ENCODE results near the gene BRI3BP. TPM values are rescaled to one million over a fixed set of nuclear protein-coding genes. Genes with fewer than 3 reads are reported as not detected.

Gene BRI3BP
- total and polyA plus RNA-seq, 4 donors: 1.7 to 5.2 (median 3.4) TPM

GRCh38 chr12:124953689-124954405, 39.6 kb upstream of the BRI3BP start:
- Histone ChIP-seq H3K27ac (ENCODE audit: low read depth in 1 of 2, low read length in 2 of 2) (no peak overlapping the region), H3K27me3 (ENCODE audit: control insufficient read depth in 1 of 2, insufficient read depth in 2 of 2, low read length in 1 of 2) (no peaks in the 10 kb centered on the region), H3K36me3 (ENCODE audit: control insufficient read depth in 1 of 2, insufficient read depth in 2 of 2, low read length in 1 of 2) (peaks cover 0 to 4% of the 10 kb centered on the region in 2 donors), H3K4me1 (ENCODE audit: control insufficient read depth in 1 of 2, insufficient read depth in 2 of 2, low read length in 2 of 2) (no peaks in the 10 kb centered on the region), H3K9me3 (ENCODE audit: control insufficient read depth, low read length) (no peaks in the 10 kb centered on the region), H3K4me3 (ENCODE audit: low read length in 2 of 2) (no peak overlapping the region)
- WGBS, 2 donors: 93 to 96% methylated on average over 29 to 32 of the region's 32 CpGs
- no peak for ATAC-seq (ENCODE audit: low FRiP score)
- DNase-seq: no peak
- intact Hi-C loops (cut with DNase I): no loop called here

GRCh38 chr12:124954771-124955170, 38.7 kb upstream of the BRI3BP start:
- Histone ChIP-seq H3K36me3 (ENCODE audit: control insufficient read depth in 1 of 2, insufficient read depth in 2 of 2, low read length in 1 of 2) (peaks cover 0 to 6% of the 10 kb centered on the region in 2 donors), H3K9me3 (ENCODE audit: control insufficient read depth, low read length) (no peaks in the 10 kb centered on the region), H3K27me3 (ENCODE audit: control insufficient read depth in 1 of 2, insufficient read depth in 2 of 2, low read length in 1 of 2) (no peaks in the 10 kb centered on the region), H3K4me1 (ENCODE audit: control insufficient read depth in 1 of 2, insufficient read depth in 2 of 2, low read length in 2 of 2) (no peaks in the 10 kb centered on the region), H3K27ac (ENCODE audit: low read depth in 1 of 2, low read length in 2 of 2) (no peak overlapping the region), H3K4me3 (ENCODE audit: low read length in 2 of 2) (no peak overlapping the region)
- 96 to 97% methylated on average over 4 of the region's 4 CpGs for whole genome bisulfite sequencing, 2 donors
- DNase-seq (no peak), ATAC-seq (ENCODE audit: low FRiP score) (no peak)
- intact Hi-C loops (cut with DNase I): no loop called here

GRCh38 chr12:124956571-124956970, 36.9 kb upstream of the BRI3BP start:
- DNase-seq: no peak
- no peak for ATAC-seq (ENCODE audit: low FRiP score)
- Histone ChIP-seq H3K27ac (ENCODE audit: low read depth in 1 of 2, low read length in 2 of 2) (no peak overlapping the region), H3K9me3 (ENCODE audit: control insufficient read depth, low read length) (no peaks in the 10 kb centered on the region), H3K4me1 (ENCODE audit: control insufficient read depth in 1 of 2, insufficient read depth in 2 of 2, low read length in 2 of 2) (no peaks in the 10 kb centered on the region), H3K27me3 (ENCODE audit: control insufficient read depth in 1 of 2, insufficient read depth in 2 of 2, low read length in 1 of 2) (no peaks in the 10 kb centered on the region), H3K36me3 (ENCODE audit: control insufficient read depth in 1 of 2, insufficient read depth in 2 of 2, low read length in 1 of 2) (peaks cover 0 to 11% of the 10 kb centered on the region in 2 donors), H3K4me3 (ENCODE audit: low read length in 2 of 2) (no peak overlapping the region)
- 95 to 96% methylated on average over 16 of the region's 16 CpGs for WGBS, 2 donors
- intact Hi-C loops (cut with DNase I): no loop called here

- DNase-seq: no peak
- Histone ChIP-seq H3K27ac (ENCODE audit: low read depth in 1 of 2, low read length in 2 of 2) (no peak overlapping the region), H3K4me1 (ENCODE audit: control insufficient read depth in 1 of 2, insufficient read depth in 2 of 2, low read length in 2 of 2) (no peaks in the 10 kb centered on the region), H3K27me3 (ENCODE audit: control insufficient read depth in 1 of 2, insufficient read depth in 2 of 2, low read length in 1 of 2) (no peaks in the 10 kb centered on the region), H3K4me3 (ENCODE audit: low read length in 2 of 2) (no peak overlapping the region), H3K9me3 (ENCODE audit: control insufficient read depth, low read length) (no peaks in the 10 kb centered on the region), H3K36me3 (ENCODE audit: control insufficient read depth in 1 of 2, insufficient read depth in 2 of 2, low read length in 1 of 2) (peaks cover 0 to 12% of the 10 kb centered on the region in 2 donors)
- ATAC-seq (ENCODE audit: low FRiP score): no peak
- intact Hi-C loops (cut with DNase I): no loop called here
- 92 to 93% methylated on average over 29 of the region's 29 CpGs for WGBS, 2 donors
Measured at GRCh38 chr12:124961055-124961454, 32.4 kb upstream of the BRI3BP start.

- Histone ChIP-seq H3K9me3 (ENCODE audit: control insufficient read depth, low read length) (no peaks in the 10 kb centered on the region), H3K4me1 (ENCODE audit: control insufficient read depth in 1 of 2, insufficient read depth in 2 of 2, low read length in 2 of 2) (no peaks in the 10 kb centered on the region), H3K4me3 (ENCODE audit: low read length in 2 of 2) (no peak overlapping the region), H3K27ac (ENCODE audit: low read depth in 1 of 2, low read length in 2 of 2) (no peak overlapping the region), H3K27me3 (ENCODE audit: control insufficient read depth in 1 of 2, insufficient read depth in 2 of 2, low read length in 1 of 2) (no peaks in the 10 kb centered on the region), H3K36me3 (ENCODE audit: control insufficient read depth in 1 of 2, insufficient read depth in 2 of 2, low read length in 1 of 2) (peaks cover 0 to 13% of the 10 kb centered on the region in 2 donors)
- DNase-seq (no peak), ATAC-seq (ENCODE audit: low FRiP score) (no peak)
- intact Hi-C loops (cut with DNase I): no loop called here
- 95 to 97% methylated on average over 8 of the region's 8 CpGs for WGBS, 2 donors
Measured at GRCh38 chr12:124963211-124963610, 30.2 kb upstream of the BRI3BP start.

GRCh38 chr12:124964251-124964650, 29.2 kb upstream of the BRI3BP start:
- H3K4me1 ChIP-seq (ENCODE audit: control insufficient read depth in 1 of 2, insufficient read depth in 2 of 2, low read length in 2 of 2): no peaks in the 10 kb centered on the region
- intact Hi-C loops (cut with DNase I): no loop called here
- no peak overlapping the region for H3K27ac ChIP-seq (ENCODE audit: low read depth in 1 of 2, low read length in 2 of 2)
- 92 to 95% methylated on average over 22 of the region's 22 CpGs for WGBS, 2 donors
- no peaks in the 10 kb centered on the region for H3K9me3 ChIP-seq (ENCODE audit: control insufficient read depth, low read length)
- DNase-seq (no peak), ATAC-seq (ENCODE audit: low FRiP score) (no peak)
- no peak overlapping the region for H3K4me3 ChIP-seq (ENCODE audit: low read length in 2 of 2)
- H3K36me3 ChIP-seq (ENCODE audit: control insufficient read depth in 1 of 2, insufficient read depth in 2 of 2, low read length in 1 of 2): peaks cover 0 to 17% of the 10 kb centered on the region in 2 donors
- H3K27me3 ChIP-seq (ENCODE audit: control insufficient read depth in 1 of 2, insufficient read depth in 2 of 2, low read length in 1 of 2): no peaks in the 10 kb centered on the region

- no peak overlapping the region for H3K27ac ChIP-seq (ENCODE audit: low read depth in 1 of 2, low read length in 2 of 2)
- H3K27me3 ChIP-seq (ENCODE audit: control insufficient read depth in 1 of 2, insufficient read depth in 2 of 2, low read length in 1 of 2): no peaks in the 10 kb centered on the region
- no peaks in the 10 kb centered on the region for H3K4me1 ChIP-seq (ENCODE audit: control insufficient read depth in 1 of 2, insufficient read depth in 2 of 2, low read length in 2 of 2)
- no peaks in the 10 kb centered on the region for H3K9me3 ChIP-seq (ENCODE audit: control insufficient read depth, low read length)
- ATAC-seq (ENCODE audit: low FRiP score) (no peak), DNase-seq (no peak)
- H3K4me3 ChIP-seq (ENCODE audit: low read length in 2 of 2): no peak overlapping the region
- peaks cover 0 to 14% of the 10 kb centered on the region in 2 donors for H3K36me3 ChIP-seq (ENCODE audit: control insufficient read depth in 1 of 2, insufficient read depth in 2 of 2, low read length in 1 of 2)
- intact Hi-C loops (cut with DNase I): no loop called here
- WGBS, 2 donors: 65 to 77% methylated on average over 15 of the region's 15 CpGs
Measured at GRCh38 chr12:124964836-124965462, 28.5 kb upstream of the BRI3BP start.

- intact Hi-C loops (cut with DNase I): no loop called here
- ATAC-seq (ENCODE audit: low FRiP score) (no peak), DNase-seq (no peak)
- H3K27me3 ChIP-seq (ENCODE audit: control insufficient read depth in 1 of 2, insufficient read depth in 2 of 2, low read length in 1 of 2): no peaks in the 10 kb centered on the region
- no peaks in the 10 kb centered on the region for H3K9me3 ChIP-seq (ENCODE audit: control insufficient read depth, low read length)
- WGBS, 2 donors: 89 to 91% methylated on average over 22 of the region's 22 CpGs
- H3K4me1 ChIP-seq (ENCODE audit: control insufficient read depth in 1 of 2, insufficient read depth in 2 of 2, low read length in 2 of 2): no peaks in the 10 kb centered on the region
- peaks cover 0 to 10% of the 10 kb centered on the region in 2 donors for H3K36me3 ChIP-seq (ENCODE audit: control insufficient read depth in 1 of 2, insufficient read depth in 2 of 2, low read length in 1 of 2)
- H3K27ac ChIP-seq (ENCODE audit: low read depth in 1 of 2, low read length in 2 of 2): no peak overlapping the region
- no peak overlapping the region for H3K4me3 ChIP-seq (ENCODE audit: low read length in 2 of 2)
Measured at GRCh38 chr12:124967016-124967739, 26.3 kb upstream of the BRI3BP start.

Data from aorta (tissue), 5 donors.